Activated effector memory CD4-positive, alpha-beta T cell treated with Interleukin-2 at 50 U/mL for 16 hours (primary cell): ENCODE measurements around the gene NGEF.
"Not testable (repeated sequence)": the region's sequence is repeated elsewhere in the genome, so short reads cannot be mapped to it uniquely, and the experiment has no call there.

Experiments
- DNase-seq: peaks from one replicate; pipeline ENCODE4 v3.0.0-alpha.2; 2020

The NGEF gene

GRCh38 chr2:232866104-232866503 is 147.0 kb downstream of the NGEF start:
- DNase-seq, result no peak

DNA sequence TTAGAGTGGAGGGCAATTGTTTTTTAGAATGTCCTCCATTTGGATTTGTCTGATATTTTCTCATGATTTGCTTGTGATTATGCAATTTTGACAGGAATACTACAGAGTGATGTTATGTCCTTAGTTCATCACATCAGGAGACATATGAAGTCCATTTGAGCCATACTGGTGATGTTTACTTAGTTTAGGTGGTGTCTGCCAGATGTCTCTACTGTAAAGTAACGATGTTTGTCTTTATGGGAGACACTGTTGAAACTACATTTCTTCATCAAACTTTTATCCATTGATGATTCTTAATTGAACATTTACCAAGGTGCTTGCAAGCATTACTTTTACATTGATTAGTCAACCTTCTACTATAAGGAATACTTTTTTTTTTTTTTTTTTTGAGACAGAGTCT is 147.9 kb downstream of the NGEF start:
- no peak for DNase-seq

DNA sequence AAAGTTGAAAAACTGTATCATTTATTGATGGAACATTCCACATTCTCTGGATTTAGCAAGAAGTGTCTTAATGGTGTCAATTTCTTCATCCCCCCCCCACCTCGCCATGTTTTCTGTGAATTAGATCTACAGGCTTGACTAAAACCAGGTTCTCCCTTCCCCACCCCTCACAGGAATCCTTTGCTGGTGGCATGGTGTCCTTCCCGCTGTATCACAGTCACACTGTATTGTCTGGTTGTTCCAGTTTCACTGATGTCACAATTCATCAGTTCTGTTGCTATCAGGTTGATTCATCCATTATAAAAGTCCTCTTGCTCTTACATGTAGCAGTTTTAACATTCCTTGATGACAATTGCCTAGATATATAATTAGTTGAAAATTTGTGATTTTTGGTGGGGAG is 149.1 kb downstream of the NGEF start:
- no peak for DNase-seq

DNA sequence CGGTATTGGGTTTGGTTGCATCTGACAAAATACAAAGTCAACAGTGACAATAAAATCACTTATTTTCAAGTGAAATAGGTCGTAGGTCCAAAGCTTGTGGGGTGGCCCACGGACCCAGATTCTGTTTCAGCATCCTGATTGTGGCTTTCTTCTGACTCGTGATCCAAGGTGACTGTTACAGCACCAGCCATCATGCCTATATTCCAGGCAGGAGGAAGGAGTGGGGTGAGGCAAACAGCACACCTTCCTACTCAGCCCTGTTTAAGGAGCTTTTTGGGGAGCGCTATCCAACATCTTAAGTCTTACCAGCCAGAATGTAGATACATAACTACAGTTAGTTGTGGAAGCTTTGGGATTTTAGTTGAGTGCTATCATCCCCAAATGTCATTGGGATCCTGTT is 151.7 kb downstream of the NGEF start:
- DNase-seq, result no peak

- no peak for DNase-seq
Observed at GRCh38 chr2:232860593-232861241, 152.3 kb downstream of the NGEF start.

DNA sequence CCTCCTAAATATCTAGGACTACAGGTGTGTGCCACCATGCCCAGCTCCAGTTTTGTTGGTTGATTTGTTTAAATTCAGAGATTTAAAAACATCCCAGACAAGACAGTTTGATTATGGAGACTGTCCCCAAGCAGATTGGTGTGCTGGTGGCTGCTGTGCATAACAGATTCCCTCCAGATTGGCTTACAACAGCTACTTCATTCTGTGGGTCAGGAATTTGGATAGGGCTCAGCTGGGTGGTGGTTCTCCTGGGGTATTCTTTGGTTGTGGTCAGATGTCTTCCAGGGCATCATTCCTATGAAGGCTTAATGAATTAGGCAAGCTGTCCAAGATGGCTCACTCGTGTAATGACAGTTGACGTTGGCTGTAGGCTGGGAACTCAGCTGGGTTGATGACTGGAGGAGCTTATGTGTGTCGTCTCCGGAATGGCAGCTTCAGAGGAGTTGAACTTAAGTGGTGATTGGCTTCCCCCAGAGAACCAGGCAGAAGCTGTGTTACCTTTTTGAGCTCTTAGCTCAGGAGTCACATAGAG is 153.6 kb downstream of the NGEF start:
- no peak for DNase-seq

GRCh38 chr2:232857158-232857563 is 155.9 kb downstream of the NGEF start:
- DNase-seq, result no peak

- no peak for DNase-seq
Observed at GRCh38 chr2:232854082-232854481, 159.0 kb downstream of the NGEF start.

GRCh38 chr2:232852676-232853075 is 160.4 kb downstream of the NGEF start:
- DNase-seq, result no peak

DNA sequence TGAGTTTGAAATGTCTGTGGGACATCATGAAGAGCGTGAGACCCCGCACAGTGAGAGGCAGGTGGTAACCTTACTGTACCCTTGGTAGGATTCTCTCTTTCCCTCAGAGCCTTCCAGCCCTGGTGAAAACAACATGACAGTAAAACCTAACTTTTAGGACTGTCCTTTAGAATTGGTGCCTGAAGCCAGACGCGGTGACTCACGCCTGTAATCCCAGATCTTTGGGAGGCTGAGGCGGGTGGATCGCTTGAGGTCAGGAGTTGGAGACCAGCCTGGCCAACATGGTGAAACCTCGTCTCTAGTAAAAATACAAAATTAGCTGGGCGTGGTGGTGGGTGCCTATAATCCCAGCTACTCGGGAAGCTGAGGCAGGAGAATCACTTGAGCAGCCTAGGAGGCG is 161.0 kb downstream of the NGEF start:
- not testable (repeated sequence) for DNase-seq

DNA sequence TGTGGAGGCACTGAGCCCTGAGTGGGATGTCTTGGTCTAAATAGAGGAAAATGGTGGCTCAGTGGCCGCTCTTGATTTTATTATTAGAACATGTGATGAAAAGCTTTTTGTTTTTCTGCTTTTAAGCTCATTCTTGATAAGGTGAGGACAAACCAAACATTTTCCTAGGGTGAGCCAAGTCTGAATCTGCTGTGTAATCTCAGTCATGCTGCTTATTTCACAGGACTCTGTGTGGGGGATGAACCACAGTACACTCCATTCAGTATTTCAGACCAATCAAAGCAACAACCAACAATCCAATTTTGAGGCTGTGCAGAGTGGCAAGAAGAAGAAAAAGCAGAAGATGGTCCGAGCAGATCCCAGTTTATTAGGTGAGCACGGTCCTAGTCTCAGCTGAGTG is 163.0 kb downstream of the NGEF start:
- no peak for DNase-seq

- no peak for DNase-seq
Observed at GRCh38 chr2:232846055-232846454, 167.0 kb downstream of the NGEF start.

- DNase-seq, result no peak
Observed at GRCh38 chr2:232843834-232844233, 169.2 kb downstream of the NGEF start.

DNA sequence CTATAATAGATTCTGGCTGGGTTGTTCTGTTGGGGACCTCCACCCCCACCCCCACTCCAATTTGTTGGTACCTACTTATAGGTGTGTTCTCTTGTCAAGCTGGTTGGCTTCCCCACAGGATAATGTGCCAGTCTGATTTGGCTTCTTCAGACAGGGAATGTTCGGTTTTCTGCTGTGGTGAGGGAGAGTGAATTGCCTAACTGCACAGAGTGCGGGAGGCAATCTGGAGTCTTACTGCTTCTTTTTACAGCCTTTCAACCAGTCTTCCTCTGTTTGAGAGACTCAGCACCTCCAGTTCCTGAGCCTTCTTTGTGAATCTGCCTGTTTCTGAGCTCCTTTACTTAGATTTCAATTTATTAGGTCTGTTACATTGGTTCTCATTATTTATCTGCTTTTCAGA is 170.4 kb downstream of the NGEF start:
- no peak for DNase-seq

- no peak for DNase-seq
Observed at GRCh38 chr2:232839411-232840079, 173.5 kb downstream of the NGEF start.

- peak; percentile 41 for DNase-seq
Observed at GRCh38 chr2:232838406-232838874, 174.6 kb downstream of the NGEF start.

DNA sequence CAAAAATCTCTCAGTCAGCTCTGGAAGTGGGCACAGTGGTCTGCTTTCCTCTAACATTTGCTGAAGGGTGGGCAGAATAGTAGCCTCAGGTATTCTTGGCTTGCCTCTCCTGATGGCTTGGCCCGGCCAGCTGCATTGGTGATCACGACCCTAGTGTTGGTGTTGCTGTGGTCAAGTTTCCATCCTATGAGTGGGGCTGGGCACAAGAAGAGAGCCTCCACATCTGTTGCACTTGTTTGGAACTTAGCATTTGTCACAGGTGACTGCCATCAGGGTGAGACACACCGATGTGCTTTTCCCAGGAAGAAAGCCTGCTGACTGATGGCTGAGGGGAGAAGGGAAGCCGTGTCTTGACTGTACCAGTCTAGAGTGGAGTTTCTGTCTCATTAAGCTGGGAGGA is 176.1 kb downstream of the NGEF start:
- DNase-seq, result no peak

- DNase-seq, result no peak
Observed at GRCh38 chr2:232835687-232836208, 177.3 kb downstream of the NGEF start.

GRCh38 chr2:232833830-232834229 is 179.2 kb downstream of the NGEF start:
- no peak for DNase-seq

DNA sequence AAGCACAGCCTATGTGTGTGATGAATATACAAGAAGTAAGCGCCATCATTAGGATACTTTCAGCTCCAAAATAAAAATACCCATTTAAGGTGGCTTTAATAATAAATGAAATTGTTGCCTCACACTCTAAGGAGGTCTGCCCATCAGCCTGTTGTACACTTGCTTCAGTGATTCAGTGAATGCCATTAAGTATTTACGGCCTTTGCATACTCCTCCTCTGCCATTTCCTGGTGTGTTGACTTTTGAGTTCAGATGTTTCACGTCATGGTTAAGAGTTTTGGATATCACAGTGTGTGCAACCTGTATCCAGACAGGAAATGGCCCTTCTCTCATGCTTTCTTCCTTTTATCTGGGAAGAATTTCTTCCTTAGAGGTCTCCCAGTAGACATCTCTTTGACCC is 181.6 kb downstream of the NGEF start:
- no peak for DNase-seq

DNA sequence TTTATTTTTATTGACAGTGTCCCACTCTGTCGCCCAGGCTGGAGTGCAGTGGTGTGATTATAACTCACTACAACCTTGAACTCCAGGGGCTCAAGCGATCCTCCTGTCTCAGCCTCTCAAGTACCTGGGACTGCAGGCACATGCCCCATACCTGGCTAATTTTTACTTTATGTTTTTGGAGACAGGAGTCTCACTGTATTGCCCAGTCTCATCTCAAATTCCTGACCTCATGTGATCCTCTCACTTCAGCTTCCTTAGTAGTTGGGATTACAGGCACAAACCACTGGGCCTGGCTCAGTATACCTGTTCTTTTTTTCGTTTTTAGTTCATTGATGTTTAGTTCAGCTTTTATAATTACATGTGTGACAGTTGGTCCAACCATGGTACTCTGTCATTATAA is 183.1 kb downstream of the NGEF start:
- no peak for DNase-seq
